GM23338 (cell line): ENCODE results near the gene LRCH3. TPM values are rescaled to one million over a fixed set of nuclear protein-coding genes. Genes with fewer than 3 reads are reported as not detected.

Source experiments
- ATAC-seq: fragments of 200-7000 bp; cut with Tn5 transposase; 3 replicates; pipeline ENCODE4 v1.9.1; 2020
- DNase-seq: peaks from one replicate; pipeline ENCODE4 v3.0.0-alpha.2; 2015; ENCODE audit warnings: low spot score
- H2AFZ ChIP-seq: fragments of 200-600 bp; sonication (generic); 2 replicates; pipeline ENCODE4 v1.8.0; 2016; ENCODE audit warnings: antibody characterized with exemption, mild to moderate bottlenecking, moderate library complexity
- H3F3A ChIP-seq: fragments of 200-600 bp; sonication (generic); replicated peaks from 2 replicates; pipeline ENCODE4 v1.8.0; 2017; ENCODE audit warnings: antibody characterized with exemption, mixed run types, low read depth
- H3K27ac ChIP-seq: fragments of 200-600 bp; sonication (generic); 2 replicates; pipeline ENCODE4 v1.6.1; 2016; ENCODE audit warnings: low read depth
- H3K27me3 ChIP-seq: fragments of 200-600 bp; sonication (generic); 2 replicates; pipeline ENCODE4 v1.8.0; 2016; ENCODE audit warnings: mild to moderate bottlenecking, mixed run types, moderate library complexity; ENCODE audit not compliant: insufficient read depth
- H3K36me3 ChIP-seq: fragments of 200-600 bp; sonication (generic); 2 replicates; pipeline ENCODE4 v1.8.0; 2016; ENCODE audit warnings: mild to moderate bottlenecking; ENCODE audit not compliant: insufficient read depth
- H3K4me1 ChIP-seq: fragments of 200-600 bp; sonication (generic); 2 replicates; pipeline ENCODE4 v1.8.0; 2016; ENCODE audit warnings: mild to moderate bottlenecking, moderate library complexity; ENCODE audit not compliant: insufficient read depth
- H3K4me2 ChIP-seq: fragments of 200-600 bp; sonication (generic); 2 replicates; pipeline ENCODE4 v1.7.1; 2017; ENCODE audit warnings: mixed run types
- H3K4me3 ChIP-seq: fragments of 200-600 bp; sonication (generic); 2 replicates; pipeline ENCODE4 v1.6.1; 2016; ENCODE audit warnings: mixed run types
- H3K79me2 ChIP-seq: fragments of 200-600 bp; sonication (generic); replicated peaks from 2 replicates; pipeline ENCODE4 v1.8.0; 2017; ENCODE audit warnings: mild to moderate bottlenecking; ENCODE audit not compliant: insufficient read depth
- H3K9me2 ChIP-seq: fragments of 200-600 bp; sonication (generic); 2 replicates; pipeline ENCODE4 v1.8.0; 2017; ENCODE audit not compliant: insufficient read depth
- H4K20me1 ChIP-seq: fragments of 200-600 bp; sonication (generic); replicated peaks from 2 replicates; pipeline ENCODE4 v1.8.0; 2017; ENCODE audit warnings: mild to moderate bottlenecking; ENCODE audit not compliant: insufficient read depth
- H3K27ac Mint-ChIP-seq: 2 replicates; pipeline ENCODE4 v1.8.0; 2020; ENCODE audit warnings: inconsistent platforms, mild to moderate bottlenecking, moderate library complexity, mixed read lengths
- H3K27me3 Mint-ChIP-seq: 3 replicates; pipeline ENCODE4 v1.8.0; 2022; ENCODE audit warnings: low read depth, mild to moderate bottlenecking, moderate library complexity, mixed read lengths, inconsistent platforms; ENCODE audit not compliant: insufficient read depth, poor library complexity
- H3K36me3 Mint-ChIP-seq: 3 replicates; pipeline ENCODE4 v1.8.0; 2021; ENCODE audit warnings: low read depth, mild to moderate bottlenecking, inconsistent platforms, moderate library complexity, mixed read lengths
- H3K4me1 Mint-ChIP-seq: 3 replicates; pipeline ENCODE4 v1.8.0; 2020; ENCODE audit warnings: mild to moderate bottlenecking, inconsistent platforms, mixed read lengths
- H3K4me3 Mint-ChIP-seq: 3 replicates; pipeline ENCODE4 v1.8.0; 2021; ENCODE audit warnings: moderate library complexity, mild to moderate bottlenecking, inconsistent platforms, mixed read lengths
- H3K9me3 Mint-ChIP-seq: 3 replicates; pipeline ENCODE4 v1.8.0; 2020; ENCODE audit warnings: moderate library complexity, mild to moderate bottlenecking, inconsistent platforms, mixed read lengths
- CREB1 ChIP-seq: fragments of 250-450 bp; sonication (Bioruptor Pico); IDR thresholded peaks from 2 replicates; pipeline ENCODE4 v1.5.0; 2020; ENCODE audit warnings: low read depth, mild to moderate bottlenecking, moderate library complexity
- ETS1 ChIP-seq: IDR thresholded peaks from 2 replicates; pipeline ENCODE4 v1.6.1; 2016; ENCODE audit warnings: antibody characterized with exemption
- EZH2 ChIP-seq: fragments of 200-600 bp; sonication (generic); IDR thresholded peaks from one replicate; pipeline ENCODE4 v1.8.0; 2017; ENCODE audit warnings: antibody characterized with exemption, mild to moderate bottlenecking, low read depth; ENCODE audit not compliant: unreplicated experiment
- JUNB ChIP-seq: IDR thresholded peaks from one replicate; pipeline ENCODE4 v1.6.1; 2016; ENCODE audit warnings: antibody characterized with exemption; ENCODE audit not compliant: unreplicated experiment
- NANOG ChIP-seq: IDR thresholded peaks from 2 replicates; pipeline ENCODE4 v1.6.1; 2016; ENCODE audit warnings: antibody characterized with exemption, borderline replicate concordance
- REST ChIP-seq: IDR thresholded peaks from one replicate; pipeline ENCODE4 v1.6.1; 2018; ENCODE audit warnings: antibody characterized with exemption; ENCODE audit not compliant: unreplicated experiment
- ZNF114 ChIP-seq: fragments of 250-450 bp; sonication (Bioruptor Pico); IDR thresholded peaks from 2 replicates; pipeline ENCODE4 v1.5.0; 2020; ENCODE audit warnings: mild to moderate bottlenecking, moderate library complexity
- ZNF331 ChIP-seq: fragments of 250-450 bp; sonication (Bioruptor Pico); IDR thresholded peaks from 2 replicates; pipeline ENCODE4 v1.5.0; 2020; ENCODE audit warnings: low read depth, mild to moderate bottlenecking, moderate library complexity
- ZNF462 ChIP-seq: fragments of 250-450 bp; sonication (Bioruptor Pico); IDR thresholded peaks from 2 replicates; pipeline ENCODE4 v1.5.0; 2020; ENCODE audit warnings: mild to moderate bottlenecking, moderate library complexity
- polyA plus RNA-seq: library from polyadenylated mRNA; unstranded; fragments of >200 nt; fragmentation: Nextera tagmentation; extraction: Ambion mirVana; gene quantifications from 2 replicates; pipeline ENCODE4 v1.2.1, GENCODE V29; 2016
- total RNA-seq: library from RNA; depleted of rRNA; stranded (reverse); fragments of >200 nt; shearing (Covaris generic); gene quantifications from 2 replicates; pipeline ENCODE4 v1.2.3, GENCODE V29; 2014

LRCH3 gene
- total and polyA plus RNA-seq, 2 experiments from 2014 or later: 22.9 to 60.0 TPM

- H3K4me3 ChIP-seq: no peak overlapping the region
- Mint-ChIP-seq H3K36me3 (peaks cover 61% of the 10 kb centered on the region), H3K9me3 (no peaks in the 10 kb centered on the region), H3K27ac (no peak overlapping the region), H3K4me3 (no peak overlapping the region), H3K27me3 (no peaks in the 10 kb centered on the region), H3K4me1 (no peaks in the 10 kb centered on the region)
- ATAC-seq (no peak), DNase-seq (no peak)
- TF ChIP-seq REST (no peak), NANOG (no peak), EZH2 (no peak), ZNF114 (CRISPR knock-in tag) (no peak), ZNF462 (no peak), CREB1 (CRISPR knock-in tag) (no peak), ETS1 (no peak), ZNF331 (no peak), JUNB (no peak)
- H3K27ac ChIP-seq: no peak overlapping the region
- no peaks in the 10 kb centered on the region for H3K27me3 ChIP-seq
- H3K36me3 ChIP-seq: peaks cover 34% of the 10 kb centered on the region
- H3K4me1 ChIP-seq: no peaks in the 10 kb centered on the region
- 0 out of 2 replicates have a peak, but pooled peaks cover 5% of the 10 kb centered on the region for H4K20me1 ChIP-seq
- no peak overlapping the region for H3K4me2 ChIP-seq
- H3F3A ChIP-seq: no peaks in the 10 kb centered on the region
- no peaks in the 10 kb centered on the region for H3K9me2 ChIP-seq
- no peaks in the 10 kb centered on the region for H3K79me2 ChIP-seq
- H2AFZ ChIP-seq: no peak overlapping the region
Measured at GRCh38 chr3:197830967-197831313, 39.9 kb downstream of the LRCH3 start.
